LHCN-M2 (cell line): ENCODE measurements around the gene NPAS3. TPM values are rescaled to one million over a fixed set of nuclear protein-coding genes. Genes with fewer than 3 reads are reported as not detected.
A peak's percentile ranks its signal among the peaks of the same experiment; 100 is the strongest.

ENCODE experiments used
- DNase-seq: peaks from one replicate; pipeline ENCODE4 v3.0.0-alpha.2; 2012; ENCODE audit warnings: low read depth
- total RNA-seq: library from RNA; depleted of rRNA; stranded (reverse); fragments of >200 nt; gene quantifications from 2 replicates; pipeline ENCODE4 v1.2.3, GENCODE V29; 2014

The NPAS3 gene
- total RNA-seq, 1 experiment from 2014 or later: not detected

DNA sequence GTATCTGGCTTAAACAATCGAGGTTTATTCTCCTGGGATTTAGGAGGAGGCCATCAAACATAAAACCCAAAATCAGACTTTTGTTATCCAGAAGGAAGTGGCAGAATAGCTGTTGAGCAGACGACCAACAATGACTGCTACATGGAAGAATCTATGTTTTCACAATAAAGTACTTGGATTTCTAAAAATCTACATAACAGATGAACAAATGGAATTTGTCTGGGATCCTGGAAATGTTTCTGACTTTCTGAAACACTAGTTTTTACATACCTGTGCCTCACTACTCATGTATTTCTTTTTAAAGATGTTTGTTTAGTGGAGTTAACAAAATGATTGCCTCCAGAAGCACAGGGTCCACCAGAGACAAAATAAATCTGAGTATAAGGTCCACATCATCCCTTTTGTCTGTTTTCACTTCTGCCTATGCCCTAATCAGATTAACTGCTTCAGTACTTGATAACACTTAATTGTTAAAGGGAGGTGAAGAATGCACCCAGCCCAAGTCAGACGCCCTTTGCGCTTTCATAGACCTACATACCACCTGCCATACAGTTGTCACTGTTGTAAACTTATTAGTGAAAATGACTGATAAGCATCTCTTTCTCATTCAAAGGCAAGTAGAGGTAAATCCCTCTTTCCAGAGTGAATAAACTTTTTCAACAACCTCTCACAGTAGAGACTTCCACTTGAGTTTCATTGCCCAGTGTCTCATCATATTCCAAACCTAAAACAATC, 847.6 kb downstream of the NPAS3 start:
- no peak for DNase-seq

GRCh38 chr14:33788161-33788560, 849.5 kb downstream of the NPAS3 start:
- DNase-seq: no peak

DNA sequence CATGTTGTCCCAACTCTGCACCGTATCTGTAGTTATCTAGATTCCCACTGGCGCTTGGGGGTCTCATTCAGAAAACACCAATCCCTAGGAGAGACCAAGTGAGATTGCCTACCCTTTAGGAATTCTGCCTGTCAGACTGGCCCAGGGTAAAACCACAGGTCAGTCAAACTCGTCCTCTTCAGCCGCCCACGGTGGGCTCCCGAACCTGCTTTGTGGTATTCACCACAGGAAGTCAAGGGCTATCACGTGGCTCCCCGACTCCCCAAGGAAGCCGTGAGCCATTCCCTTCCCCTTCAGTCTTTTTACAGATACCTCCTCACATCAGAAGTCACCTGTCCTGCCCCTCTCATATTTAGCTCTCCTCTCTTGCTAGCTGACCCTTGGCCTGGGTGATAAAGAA, 852.3 kb downstream of the NPAS3 start:
- no peak for DNase-seq

DNA sequence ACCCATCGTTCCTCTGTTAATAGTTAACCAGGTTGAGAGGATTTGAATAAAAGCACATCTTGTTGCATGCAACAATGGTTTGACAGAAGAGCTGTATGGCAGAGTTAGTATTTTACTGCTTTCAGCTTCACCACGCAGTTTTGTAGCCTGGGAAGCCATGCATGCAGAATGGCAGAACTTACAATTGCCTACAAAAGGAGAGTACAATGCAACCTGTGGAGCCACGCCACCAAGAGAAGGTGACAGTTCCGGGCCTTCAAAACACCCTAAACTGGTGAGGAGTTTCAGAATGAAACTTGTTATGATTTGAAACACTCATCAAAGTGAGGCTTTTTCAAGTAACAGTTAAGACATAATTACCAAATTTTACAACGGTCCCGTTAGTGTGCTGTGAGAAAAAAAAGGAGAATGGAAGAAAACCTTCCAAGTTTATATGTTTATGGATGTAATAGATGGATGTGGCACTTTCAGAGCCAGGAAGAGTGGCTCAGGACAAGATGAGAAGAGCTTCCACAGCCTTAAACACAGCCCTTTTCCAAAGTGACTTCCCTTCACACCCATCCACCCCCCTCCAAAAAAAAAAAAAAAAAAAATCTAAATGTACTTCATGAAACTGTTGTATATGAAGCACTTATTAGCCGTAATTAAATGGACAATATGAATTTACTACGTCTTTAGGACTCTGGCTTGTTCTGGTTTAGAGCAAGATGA, 853.5 kb downstream of the NPAS3 start:
- DNase-seq: no peak

- peak; percentile 55 for DNase-seq
These were observed 854.2 kb downstream of the NPAS3 start for GRCh38 chr14:33792720-33793368.

- no peak for DNase-seq
These were observed 854.9 kb downstream of the NPAS3 start for GRCh38 chr14:33793398-33794110.

DNA sequence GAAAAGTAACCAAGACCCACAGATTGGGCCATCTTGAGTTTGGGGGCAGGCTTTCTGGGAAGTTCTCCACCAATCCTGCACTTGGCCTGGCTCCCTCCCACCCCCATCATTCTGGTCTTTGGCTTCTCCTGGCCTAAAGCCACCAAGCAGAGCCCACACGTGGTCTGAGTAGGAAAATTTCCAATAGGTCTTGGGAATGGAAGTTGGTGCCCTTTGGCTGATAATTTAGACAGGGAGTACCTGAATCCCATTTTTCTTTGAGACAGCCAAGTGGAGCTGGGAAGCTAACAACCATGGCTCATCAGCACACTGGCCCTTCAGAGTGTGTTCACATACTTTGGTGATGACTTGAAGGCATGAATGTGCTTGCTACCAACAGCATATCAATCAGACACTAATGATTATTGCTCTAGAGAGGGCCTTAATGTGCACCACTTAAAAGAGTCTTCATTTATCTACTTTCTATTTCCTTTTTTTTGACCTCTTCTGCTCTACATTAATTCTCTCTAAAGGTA, 856.2 kb downstream of the NPAS3 start:
- DNase-seq: no peak

DNA sequence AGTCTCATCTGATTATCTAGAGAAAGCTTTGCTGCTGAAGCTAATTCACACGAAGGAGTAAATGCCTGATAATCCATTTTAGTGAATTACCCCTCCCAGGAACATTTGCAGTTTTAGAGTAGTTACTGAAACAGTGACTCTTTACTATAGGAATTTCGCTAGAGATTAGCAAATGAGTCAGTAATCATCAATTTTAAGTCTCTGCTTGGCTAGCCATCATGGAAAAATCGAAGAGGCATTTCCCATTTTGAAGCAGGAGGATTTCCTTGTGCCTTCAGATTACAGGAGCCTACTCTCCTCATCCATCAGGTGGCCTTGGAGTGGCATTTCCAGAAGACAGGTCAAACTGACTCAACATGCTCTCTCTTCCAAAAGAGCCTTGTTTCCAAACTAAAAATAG, 857.7 kb downstream of the NPAS3 start:
- no peak for DNase-seq

GRCh38 chr14:33799705-33800570, 861.3 kb downstream of the NPAS3 start:
- no peak for DNase-seq

DNA sequence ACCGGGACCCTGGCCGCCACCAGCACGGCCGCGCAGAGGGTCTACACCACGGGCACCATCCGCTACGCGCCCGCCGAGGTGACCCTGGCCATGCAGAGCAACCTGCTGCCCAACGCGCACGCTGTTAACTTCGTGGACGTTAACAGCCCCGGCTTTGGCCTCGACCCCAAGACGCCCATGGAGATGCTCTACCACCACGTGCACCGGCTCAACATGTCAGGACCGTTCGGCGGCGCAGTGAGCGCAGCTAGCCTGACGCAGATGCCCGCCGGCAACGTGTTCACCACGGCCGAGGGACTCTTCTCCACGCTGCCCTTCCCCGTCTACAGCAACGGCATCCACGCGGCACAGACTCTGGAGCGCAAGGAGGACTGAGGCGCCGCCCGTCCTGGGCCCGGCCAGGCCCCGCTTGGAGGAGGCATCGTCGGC, 862.1 kb downstream of the NPAS3 start:
- DNase-seq: no peak

DNA sequence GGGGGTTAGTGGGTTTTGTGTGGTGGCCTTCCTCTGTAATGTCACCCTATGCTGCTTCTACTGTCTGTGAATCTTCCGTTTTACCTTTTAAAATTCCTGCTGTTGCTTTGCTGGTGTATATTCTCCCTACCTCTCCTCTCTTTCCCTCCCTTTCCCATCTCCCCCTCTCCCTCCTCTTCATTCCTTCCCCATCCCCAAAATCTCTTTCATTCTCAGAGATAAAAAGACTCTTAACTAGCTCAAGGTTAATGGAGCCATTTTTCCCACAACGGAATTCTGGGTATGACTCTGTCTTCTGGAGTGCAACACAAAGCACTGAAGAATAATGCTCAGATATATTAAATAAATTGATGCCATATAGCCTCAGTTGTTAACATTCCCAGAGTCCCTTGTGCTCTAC, 864.1 kb downstream of the NPAS3 start:
- DNase-seq: no peak

- no peak for DNase-seq
These were observed 866.9 kb downstream of the NPAS3 start for GRCh38 chr14:33805593-33805992.

DNA sequence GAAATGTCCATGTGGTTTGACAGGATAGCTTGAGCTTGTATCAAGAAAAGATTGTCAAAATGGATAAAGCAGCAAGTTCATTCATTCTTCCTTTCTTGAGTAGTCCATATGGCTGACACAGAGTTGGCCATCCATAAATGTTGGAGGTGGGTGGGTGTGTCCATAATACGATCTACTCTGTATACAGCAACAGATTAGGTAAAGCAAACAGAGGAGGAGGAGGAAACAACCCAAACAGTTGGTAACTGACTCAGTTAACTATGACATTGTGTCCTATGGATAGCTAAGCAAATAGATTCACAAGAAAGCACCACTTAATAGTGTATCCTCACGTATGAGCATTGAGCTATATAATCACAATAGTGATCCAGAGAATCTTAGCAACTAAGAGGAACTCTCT, 868.2 kb downstream of the NPAS3 start:
- no peak for DNase-seq

GRCh38 chr14:33808187-33808586, 869.5 kb downstream of the NPAS3 start:
- no peak for DNase-seq

DNA sequence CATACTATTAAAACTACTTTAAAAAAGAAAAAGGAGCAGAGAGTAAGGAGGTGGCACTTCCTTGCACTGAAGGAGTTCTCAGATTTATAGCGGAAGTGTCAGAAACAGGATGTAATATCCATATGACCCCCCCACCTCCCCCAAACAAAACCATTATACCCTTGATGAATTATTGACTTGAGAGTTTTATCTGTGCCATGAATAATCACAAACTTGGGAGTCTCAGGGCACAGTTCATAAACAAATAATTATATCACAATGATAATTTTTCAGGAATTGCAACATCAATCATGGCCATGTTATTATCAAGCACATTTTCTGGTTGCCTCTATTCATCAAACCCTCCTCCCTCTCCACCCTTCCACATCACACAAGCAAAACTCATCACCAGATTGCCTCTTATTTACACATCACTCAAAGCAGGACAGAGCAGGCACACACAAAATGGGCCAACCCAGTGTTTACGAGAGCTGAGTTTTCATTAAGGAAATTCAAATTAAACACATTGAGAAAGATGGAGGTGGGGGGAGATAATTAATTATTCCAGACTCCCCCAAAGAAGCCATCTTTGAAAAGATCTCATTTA, 870.8 kb downstream of the NPAS3 start:
- DNase-seq: no peak

- no peak for DNase-seq
These were observed 871.6 kb downstream of the NPAS3 start for GRCh38 chr14:33810308-33810707.

GRCh38 chr14:33811721-33812120, 873.0 kb downstream of the NPAS3 start:
- no peak for DNase-seq

DNA sequence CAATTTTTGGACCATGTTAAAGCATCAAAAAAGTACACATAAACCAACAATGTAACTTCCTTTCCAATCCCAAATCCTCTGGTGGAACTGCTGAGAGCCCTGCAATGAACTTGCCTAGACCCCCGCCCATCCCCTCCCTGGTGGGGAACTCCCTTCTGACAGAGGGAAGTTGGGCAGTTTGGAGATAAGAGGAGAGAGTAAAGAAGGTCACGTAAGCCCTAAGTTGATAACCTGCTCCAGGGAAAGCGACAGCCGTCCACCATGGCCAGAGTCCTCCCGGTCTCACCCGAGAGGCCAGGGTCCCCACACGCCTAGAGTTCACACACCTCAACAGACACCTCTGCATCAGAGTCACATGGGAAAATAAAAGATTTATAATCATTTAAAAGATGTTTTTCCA, 873.5 kb downstream of the NPAS3 start:
- no peak for DNase-seq

DNA sequence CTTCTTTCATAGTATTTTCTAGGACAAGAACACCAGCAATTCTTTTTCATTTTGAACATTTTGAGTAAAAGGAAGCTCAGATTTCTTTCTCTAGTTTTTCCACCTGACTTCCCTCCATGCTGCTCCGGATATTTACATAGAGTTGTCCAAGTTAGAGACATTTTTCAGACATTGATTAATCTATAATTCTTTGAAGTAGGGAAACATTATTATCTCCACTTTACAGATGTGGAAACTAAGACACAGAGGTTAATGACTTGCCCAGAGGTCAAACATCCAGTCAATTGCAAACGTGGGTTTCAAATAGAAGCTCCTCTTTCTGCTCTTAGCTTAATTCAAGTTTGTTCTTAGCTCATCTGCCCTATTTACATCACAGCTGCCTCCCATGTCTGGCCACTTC, 873.9 kb downstream of the NPAS3 start:
- no peak for DNase-seq

DNA sequence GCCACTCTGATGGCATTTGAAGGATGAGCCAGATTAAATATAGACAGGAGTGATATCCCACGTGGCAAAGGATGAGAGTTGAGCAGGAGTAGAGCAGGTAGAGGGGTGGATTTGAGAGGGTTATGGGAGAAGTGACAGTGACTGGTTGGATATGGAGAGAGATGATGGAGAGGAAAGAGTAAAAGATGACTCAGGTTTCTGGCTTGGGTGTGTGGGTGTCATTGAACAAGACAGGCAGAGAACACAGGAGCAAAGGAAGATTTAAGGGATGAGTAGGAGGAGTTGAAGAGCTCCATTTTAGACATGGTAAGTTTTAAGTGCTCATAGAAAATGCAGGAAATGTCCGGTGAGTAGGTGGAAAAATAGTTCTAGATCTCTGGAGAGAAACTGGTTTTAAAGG, 875.3 kb downstream of the NPAS3 start:
- no peak for DNase-seq
